Hepatocyte (in vitro differentiated cells): ENCODE measurements around the gene NAA40.

ENCODE experiments used
- EZH2 ChIP-seq: fragments of 200-600 bp; sonication (generic); IDR thresholded peaks from 2 replicates; pipeline ENCODE4 v1.6.1; 2016; ENCODE audit warnings: antibody characterized with exemption, mild to moderate bottlenecking, borderline replicate concordance
- TF ChIP-seq, protein P1 (sequence below): fragments of 200-600 bp; sonication (generic); IDR thresholded peaks from 2 replicates; pipeline ENCODE4 v1.5.1; 2016; ENCODE audit warnings: antibody characterized with exemption, mild to moderate bottlenecking; ENCODE audit not compliant: poor library complexity

DNA sequence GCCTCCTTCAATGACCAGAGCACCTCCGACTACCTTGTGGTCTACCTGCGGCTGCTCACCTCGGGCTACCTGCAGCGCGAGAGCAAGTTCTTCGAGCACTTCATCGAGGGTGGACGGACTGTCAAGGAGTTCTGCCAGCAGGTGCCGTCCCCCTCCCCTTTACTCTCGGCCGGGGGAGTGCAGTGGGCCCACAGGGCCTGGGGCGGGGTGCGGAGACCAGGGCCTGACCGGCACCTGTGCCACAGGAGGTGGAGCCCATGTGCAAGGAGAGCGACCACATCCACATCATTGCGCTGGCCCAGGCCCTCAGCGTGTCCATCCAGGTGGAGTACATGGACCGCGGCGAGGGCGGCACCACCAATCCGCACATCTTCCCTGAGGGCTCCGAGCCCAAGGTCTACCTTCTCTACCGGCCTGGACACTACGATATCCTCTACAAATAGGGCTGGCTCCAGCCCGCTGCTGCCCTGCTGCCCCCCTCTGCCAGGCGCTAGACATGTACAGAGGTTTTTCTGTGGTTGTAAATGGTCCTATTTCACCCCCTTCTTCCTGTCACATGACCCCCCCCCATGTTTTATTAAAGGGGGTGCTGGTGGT is 58.4 kb downstream of the NAA40 start:
- TF ChIP-seq, protein P1, sequence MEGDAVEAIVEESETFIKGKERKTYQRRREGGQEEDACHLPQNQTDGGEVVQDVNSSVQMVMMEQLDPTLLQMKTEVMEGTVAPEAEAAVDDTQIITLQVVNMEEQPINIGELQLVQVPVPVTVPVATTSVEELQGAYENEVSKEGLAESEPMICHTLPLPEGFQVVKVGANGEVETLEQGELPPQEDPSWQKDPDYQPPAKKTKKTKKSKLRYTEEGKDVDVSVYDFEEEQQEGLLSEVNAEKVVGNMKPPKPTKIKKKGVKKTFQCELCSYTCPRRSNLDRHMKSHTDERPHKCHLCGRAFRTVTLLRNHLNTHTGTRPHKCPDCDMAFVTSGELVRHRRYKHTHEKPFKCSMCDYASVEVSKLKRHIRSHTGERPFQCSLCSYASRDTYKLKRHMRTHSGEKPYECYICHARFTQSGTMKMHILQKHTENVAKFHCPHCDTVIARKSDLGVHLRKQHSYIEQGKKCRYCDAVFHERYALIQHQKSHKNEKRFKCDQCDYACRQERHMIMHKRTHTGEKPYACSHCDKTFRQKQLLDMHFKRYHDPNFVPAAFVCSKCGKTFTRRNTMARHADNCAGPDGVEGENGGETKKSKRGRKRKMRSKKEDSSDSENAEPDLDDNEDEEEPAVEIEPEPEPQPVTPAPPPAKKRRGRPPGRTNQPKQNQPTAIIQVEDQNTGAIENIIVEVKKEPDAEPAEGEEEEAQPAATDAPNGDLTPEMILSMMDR: no peak
- no peak for TF ChIP-seq EZH2
